GM12878 (cell line): ENCODE measurements around the gene OPCML. TPM values are rescaled to one million over a fixed set of nuclear protein-coding genes. Genes with fewer than 3 reads are reported as not detected.

Source experiments
- ATAC-seq: fragments of 200-7000 bp; cut with Tn5 transposase; 3 replicates; pipeline ENCODE4 v1.9.1; 2020; ENCODE audit warnings: mild to moderate bottlenecking, moderate library complexity
- BruUV-seq: library from RNA; stranded (reverse); fragments of 400-500 nt; replicated peaks from 2 replicates; lab custom pipeline; 2021; lab: Mats Ljungman, UMichigan
- CTCF ChIA-PET: fragments of 300-600 bp; sonication (Branson Sonifier 250); formaldehyde crosslinking; extraction: SDS; loops from one replicate; lab custom pipeline; 2021; ENCODE audit warnings: inconsistent platforms; lab: Yijun Ruan, JAX
- POLR2A ChIA-PET: fragments of 350-600 bp; formaldehyde crosslinking; extraction: SDS; loops from one replicate; lab custom pipeline; 2021; ENCODE audit warnings: inconsistent platforms; lab: Charles Lee
- RAD21 ChIA-PET: fragments of 300-600 bp; sonication (Branson Sonifier 250); formaldehyde crosslinking; loops from one replicate; lab custom pipeline; 2023; ENCODE audit warnings: antibody characterized with exemption; ENCODE audit not compliant: unreplicated experiment; lab: Charles Lee
- SMC1A ChIA-PET: fragments of 300-600 bp; sonication (Branson Sonifier 250); formaldehyde crosslinking; loops from one replicate; lab custom pipeline; 2023; ENCODE audit not compliant: unreplicated experiment, uncharacterized antibody; lab: Charles Lee
- DNase-seq: peaks from one replicate; pipeline ENCODE4 v3.0.0-alpha.2; 2011; ENCODE audit warnings: low read depth, low spot score
- FAIRE-seq: peaks from 3 replicates; lab custom pipeline; 2011; peaks lifted over from hg19 to GRCh38; lab: Jason Lieb, UNC
- H2AFZ ChIP-seq: 2 replicates; pipeline ENCODE4 v1.6.0; 2011; ENCODE audit warnings: low read depth, low read length, control low read depth; ENCODE audit not compliant: control insufficient read depth
- H3K27ac ChIP-seq: 2 replicates; pipeline ENCODE4 v1.5.1; 2011; ENCODE audit warnings: control low read depth; ENCODE audit not compliant: control insufficient read depth, insufficient read depth
- H3K27me3 ChIP-seq, 2 experiments: replicated peaks in 1 of 2; 2 replicates each; pipeline versions ENCODE4 v1.6.0 to v1.6.1; 2011; ENCODE audit warnings: low read length in 1 of 2; ENCODE audit not compliant: control insufficient read depth in 2 of 2, insufficient read depth in 2 of 2
- H3K36me3 ChIP-seq, 2 experiments: 2 replicates each; pipeline ENCODE4 v1.5.1; 2011; ENCODE audit warnings: low read length in 1 of 2; ENCODE audit not compliant: control insufficient read depth in 2 of 2, insufficient read depth in 2 of 2
- H3K4me1 ChIP-seq: 2 replicates; pipeline ENCODE4 v1.6.1; 2011; ENCODE audit warnings: mild to moderate bottlenecking, low read length, moderate library complexity, mixed read lengths; ENCODE audit not compliant: control insufficient read depth, insufficient read depth
- H3K4me2 ChIP-seq: 2 replicates; pipeline ENCODE4 v1.6.0; 2011; ENCODE audit warnings: control low read depth; ENCODE audit not compliant: control insufficient read depth, insufficient read depth
- H3K4me3 ChIP-seq: fragments of 200-600 bp; sonication (generic); 2 replicates; pipeline ENCODE4 v1.5.1; 2016
- H3K79me2 ChIP-seq: 2 replicates; pipeline ENCODE4 v1.6.0; 2011; ENCODE audit warnings: low read length; ENCODE audit not compliant: control insufficient read depth, insufficient read depth
- H3K9ac ChIP-seq: 2 replicates; pipeline ENCODE4 v1.8.0; 2011; ENCODE audit warnings: low read length, control low read depth, mixed read lengths; ENCODE audit not compliant: control insufficient read depth, insufficient read depth
- H3K9me3 ChIP-seq: replicated peaks from 3 replicates; pipeline ENCODE4 v1.5.1; 2011; ENCODE audit warnings: mild to moderate bottlenecking, low read length; ENCODE audit not compliant: control insufficient read depth, insufficient read depth
- H4K20me1 ChIP-seq: 2 replicates; pipeline ENCODE4 v1.6.0; 2011; ENCODE audit not compliant: control insufficient read depth, insufficient read depth
- ATF3 ChIP-seq: IDR thresholded peaks from 2 replicates; pipeline ENCODE4 v1.6.1; 2011; ENCODE audit warnings: low read depth, mild to moderate bottlenecking, low read length, moderate library complexity, borderline replicate concordance; ENCODE audit errors: extremely low read depth
- HSF1 ChIP-seq: fragments of 150-350 bp; IDR thresholded peaks from 2 replicates; pipeline ENCODE4 v1.6.1; 2014; ENCODE audit warnings: mild to moderate bottlenecking, low read depth, low read length
- IKZF2 ChIP-seq, 2 experiments: fragments of 450-650 bp; IDR thresholded peaks; 2 replicates each; pipeline ENCODE4 v1.6.1; 2017; ENCODE audit warnings: mild to moderate bottlenecking in 2 of 2, moderate library complexity in 2 of 2
- MTA2 ChIP-seq: fragments of 450-650 bp; IDR thresholded peaks from 2 replicates; pipeline ENCODE4 v1.6.1; 2016; ENCODE audit warnings: low read depth, mild to moderate bottlenecking, moderate library complexity
- SREBF1 ChIP-seq: IDR thresholded peaks from 2 replicates; pipeline ENCODE4 v1.6.1; 2012; ENCODE audit warnings: mild to moderate bottlenecking, low read length
- WGBS: methylation state at CpG from one replicate; pipeline ENCODE4 v1.1.6; 2016; ENCODE audit warnings: low lambda C conversion rate; ENCODE audit not compliant: insufficient replicate concordance, insufficient coverage; ENCODE audit errors: missing lambda C conversion rate; 5-methylcytosine and 5-hydroxymethylcytosine counted together
- in situ Hi-C: fragments of 300-500 bp; cut with MboI; formaldehyde crosslinking; loops from 9 replicates; pipeline ENCODE4 v1.14.3; 2018; ENCODE audit warnings: mixed read lengths
- intact Hi-C: fragments of 100-400 bp; cut with micrococcal nuclease; formaldehyde crosslinking; loops from one replicate; pipeline ENCODE4 v1.14.2; 2022; ENCODE audit not compliant: unreplicated experiment
- polyA plus RNA-seq, 11 experiments: library from polyadenylated mRNA; depleted of rRNA in 4 of 11; unstranded in 6 of 11; stranded (reverse) in 5 of 11; fragments of >200 nt; fragmentation: Nextera tagmentation in 4 of 11; fragmentation: Illumina TruSeq in 1 of 11; extraction: Ambion mirVana in 4 of 11; extraction: Trizol in 1 of 11; gene quantifications; 1 replicate in 1 of 11; 2 replicates in 10 of 11; pipeline versions ENCODE4 v1.2.1 to v1.2.3, GENCODE V29; 2011 to 2016; ENCODE audit warnings: inconsistent platforms in 2 of 11, missing spikeins in 2 of 11, low read depth in 1 of 11
- total RNA-seq, 4 experiments: library from RNA; depleted of rRNA in 3 of 4; stranded (reverse); fragments of >200 nt in 3 of 4; fragmentation: Illumina TruSeq in 1 of 4; extraction: Trizol in 1 of 4; gene quantifications; 2 replicates each; pipeline versions ENCODE4 v1.2.1 to v1.2.3, GENCODE V29; 2013 to 2021

OPCML gene
- total and polyA plus RNA-seq, 10 of the 15 experiments (the other 5 are each of a cell fraction or from before 2014, with no cell fraction given): 0.84 TPM; not detected in 9

- no TSS peak for BruUV-seq
- Histone ChIP-seq H3K4me2 (no peak overlapping the region), H3K36me3 (no peaks in the 10 kb centered on the region), H3K9me3 (no peaks in the 10 kb centered on the region), H3K79me2 (no peaks in the 10 kb centered on the region), H4K20me1 (no peaks in the 10 kb centered on the region), H3K4me3 (no peak overlapping the region), H3K27me3 (no peaks in the 10 kb centered on the region; a peak in 1 of 4 replicates)
- SMC1A ChIA-PET: no interaction called here
- RAD21 ChIA-PET: no interaction called here
- intact Hi-C loops: no loop called here
- no peak for DNase-seq
- ATAC-seq: no peak
- POLR2A ChIA-PET: no interaction called here
- FAIRE-seq: no peak
- TF ChIP-seq SREBF1 (no peak), IKZF2 (IDR thresholded peaks at IDR 0.05) (no peak), HSF1 (no peak), MTA2 (no peak), ATF3 (no peak)
- TF ChIP-seq, all 136 proteins: peak for 0
- Histone ChIP-seq H3K27ac (no peak overlapping the region), H3K4me1 (no peaks in the 10 kb centered on the region), H2AFZ (no peak overlapping the region), H3K9ac (no peak overlapping the region)
- 23% methylated on average over 5 of the region's 5 CpGs for WGBS
- in situ Hi-C loops: no loop called here
- CTCF ChIA-PET: no interaction called here
These were observed 776.4 kb downstream of the OPCML start for GRCh38 chr11:132755934-132756333.
